K562 (cell line): Measurements from ENCODE around the gene LRRC61. TPM values are rescaled to one million over a fixed set of nuclear protein-coding genes. Genes with fewer than 3 reads are reported as not detected.

Source experiments
- CTBP1 ChIP-seq: fragments of 450-650 bp; IDR thresholded peaks from 2 replicates; pipeline ENCODE4 v1.6.1; 2016; ENCODE audit warnings: borderline replicate concordance
- ETV5 ChIP-seq: sonication (generic); formaldehyde crosslinking; IDR thresholded peaks from 2 replicates; pipeline ENCODE4 v1.4.0; 2020; ENCODE audit warnings: low read depth, mild to moderate bottlenecking, missing genetic modification reagents
- FOXA1 ChIP-seq: fragments of 450-650 bp; IDR thresholded peaks from 2 replicates; pipeline ENCODE4 v1.6.1; 2016; ENCODE audit warnings: mild to moderate bottlenecking, borderline replicate concordance
- FOXP1 ChIP-seq: sonication (generic); formaldehyde crosslinking; IDR thresholded peaks from 2 replicates; pipeline ENCODE4 v1.8.0; 2022; ENCODE audit warnings: mild to moderate bottlenecking, missing genetic modification reagents
- HDGF ChIP-seq: fragments of 450-650 bp; IDR thresholded peaks from 2 replicates; pipeline ENCODE4 v1.6.1; 2016
- KLF16 ChIP-seq: IDR thresholded peaks from 2 replicates; pipeline ENCODE4 v1.6.1; 2016; ENCODE audit warnings: antibody characterized with exemption
- L3MBTL2 ChIP-seq: fragments of 450-650 bp; IDR thresholded peaks from 2 replicates; pipeline ENCODE4 v1.6.1; 2016; ENCODE audit warnings: mild to moderate bottlenecking, moderate library complexity
- MYC ChIP-seq, 2 experiments: fragments of 250-450 bp in 1 of 2; sonication (Bioruptor Pico) in 1 of 2; IDR thresholded peaks; 2 replicates each; pipeline versions ENCODE4 v1.5.1 to v1.6.1; 2012 to 2021; ENCODE audit warnings: low read depth in 2 of 2, borderline replicate concordance in 1 of 2, improper control_type of control experiment in 1 of 2, low read length in 1 of 2, mild to moderate bottlenecking in 1 of 2, moderate library complexity in 1 of 2
- NCOA2 ChIP-seq, 2 experiments: fragments of 450-650 bp; IDR thresholded peaks; 2 replicates each; pipeline ENCODE4 v1.6.1; 2018; ENCODE audit warnings: mild to moderate bottlenecking in 2 of 2, moderate library complexity in 1 of 2; ENCODE audit not compliant: partially characterized antibody in 2 of 2
- PHB2 ChIP-seq: fragments of 450-650 bp; IDR thresholded peaks from 2 replicates; pipeline ENCODE4 v1.6.1; 2017; ENCODE audit warnings: low read depth
- PPARD ChIP-seq: fragments of 250-450 bp; sonication (Bioruptor Pico); IDR thresholded peaks from 2 replicates; pipeline ENCODE4 v1.8.0; 2022; ENCODE audit warnings: inconsistent platforms, mild to moderate bottlenecking, moderate library complexity
- PTBP1 ChIP-seq: fragments of 200-400 bp; formaldehyde crosslinking; IDR thresholded peaks from 2 replicates; pipeline ENCODE4 v1.6.1; 2017; ENCODE audit warnings: low read depth, low read length
- RBM39 ChIP-seq: fragments of 200-400 bp; formaldehyde crosslinking; optimal IDR thresholded peaks from 2 replicates; pipeline ENCODE3; 2018; ENCODE audit warnings: low read depth, low read length
- SMARCC2 ChIP-seq: fragments of 450-650 bp; IDR thresholded peaks from 2 replicates; pipeline ENCODE4 v1.6.1; 2017; ENCODE audit warnings: antibody characterized with exemption, moderate library complexity, mild to moderate bottlenecking, low read depth
- ZBTB7A ChIP-seq: IDR thresholded peaks from 2 replicates; pipeline ENCODE4 v1.6.1; 2011; ENCODE audit warnings: low read depth, mild to moderate bottlenecking, low read length, moderate library complexity, borderline replicate concordance; ENCODE audit not compliant: control insufficient read depth
- ZNF316 ChIP-seq: fragments of 450-650 bp; IDR thresholded peaks from 2 replicates; pipeline ENCODE4 v1.6.1; 2016
- ZNF699 ChIP-seq: fragments of 250-450 bp; sonication (Bioruptor Pico); IDR thresholded peaks from 2 replicates; pipeline ENCODE4 v1.8.0; 2021; ENCODE audit warnings: mild to moderate bottlenecking, moderate library complexity; ENCODE audit not compliant: insufficient replicate concordance
- ZNF785 ChIP-seq: fragments of 250-450 bp; sonication (Bioruptor Pico); IDR thresholded peaks from 2 replicates; pipeline ENCODE4 v1.4.0; 2020; ENCODE audit warnings: mild to moderate bottlenecking
- polyA plus RNA-seq, 8 experiments: library from polyadenylated mRNA; depleted of rRNA in 4 of 8; stranded (reverse) in 5 of 8; unstranded in 3 of 8; fragments of >200 nt; fragmentation: Nextera tagmentation in 2 of 8; fragmentation: Illumina TruSeq in 1 of 8; extraction: Ambion mirVana in 2 of 8; extraction: Trizol in 1 of 8; gene quantifications; 2 replicates each; pipeline versions ENCODE4 v1.2.1 to v1.2.3, GENCODE V29; 2011 to 2014; ENCODE audit warnings: inconsistent platforms in 1 of 8, missing spikeins in 1 of 8
- total RNA-seq, 7 experiments: library from RNA; depleted of rRNA in 6 of 7; stranded (reverse); fragments of >200 nt in 6 of 7; fragmentation: Illumina TruSeq in 2 of 7; extraction: Trizol in 2 of 7; gene quantifications; 2 replicates each; pipeline versions ENCODE4 v1.2.1 to v1.2.3, GENCODE V29; 2011 to 2021; ENCODE audit warnings: low replicate concordance in 1 of 7
- TF ChIP-seq, protein P1 (sequence below): fragments of 250-450 bp; sonication (Bioruptor Pico); IDR thresholded peaks from 2 replicates; pipeline ENCODE4 v1.4.0; 2020; ENCODE audit warnings: mild to moderate bottlenecking, moderate library complexity, borderline replicate concordance
- TF ChIP-seq, protein P2 (sequence below): sonication (generic); formaldehyde crosslinking; IDR thresholded peaks from 2 replicates; pipeline ENCODE4 v1.8.1; 2023; ENCODE audit warnings: mild to moderate bottlenecking, missing genetic modification reagents
- TF ChIP-seq, protein P3 (sequence below): fragments of 450-650 bp; IDR thresholded peaks from 2 replicates; pipeline ENCODE4 v1.6.1; 2017; ENCODE audit warnings: antibody characterized with exemption

LRRC61 gene
- total and polyA plus RNA-seq, 9 of the 15 experiments (the other 6 are each of a cell fraction or from before 2014, with no cell fraction given): 1.3 to 55.2 (median 35.2) TPM

DNA sequence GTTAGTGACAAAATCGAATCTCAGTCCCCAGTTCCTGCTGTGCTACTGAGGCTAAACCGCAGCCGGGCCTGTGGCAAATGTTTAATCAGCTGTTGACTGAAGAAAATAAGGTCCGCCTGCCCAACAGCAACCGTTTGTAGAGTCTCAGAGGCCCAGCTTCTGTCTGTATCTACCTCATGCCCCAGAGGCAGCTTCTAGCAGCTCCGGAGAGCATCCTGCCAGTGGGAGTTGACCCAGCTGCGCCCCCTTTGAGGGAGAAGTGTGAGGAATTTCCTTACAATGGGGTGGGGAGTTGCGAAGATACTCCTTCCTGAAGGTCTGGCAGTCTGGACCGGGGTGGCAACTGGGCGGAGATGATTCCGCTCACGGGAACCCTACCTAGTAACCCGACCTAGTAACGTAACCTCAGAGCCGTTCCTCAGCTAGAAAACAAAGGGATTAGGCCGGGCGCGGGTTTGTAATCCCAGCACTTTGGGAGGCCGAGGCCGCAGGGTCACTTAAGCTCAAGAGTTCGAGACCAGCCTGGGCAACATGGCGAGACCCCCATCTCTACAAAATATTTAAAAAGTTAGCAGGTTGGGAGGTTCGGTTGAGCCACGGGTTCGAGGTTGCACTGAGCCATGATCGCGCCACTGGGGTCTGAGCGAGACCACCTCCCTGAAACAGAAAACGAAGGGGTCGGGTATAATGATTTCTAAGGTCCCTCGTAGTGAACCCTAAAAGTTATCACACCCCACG, 55.1 kb downstream of the LRRC61 start (continued):
- TF ChIP-seq CTBP1: peak; percentile 73; the same call in 1 of the 2 replicates
- 0 out of 2 replicates have a peak, but pooled peaks have one; percentile 40 for TF ChIP-seq SMARCC2
- TF ChIP-seq, protein P1, sequence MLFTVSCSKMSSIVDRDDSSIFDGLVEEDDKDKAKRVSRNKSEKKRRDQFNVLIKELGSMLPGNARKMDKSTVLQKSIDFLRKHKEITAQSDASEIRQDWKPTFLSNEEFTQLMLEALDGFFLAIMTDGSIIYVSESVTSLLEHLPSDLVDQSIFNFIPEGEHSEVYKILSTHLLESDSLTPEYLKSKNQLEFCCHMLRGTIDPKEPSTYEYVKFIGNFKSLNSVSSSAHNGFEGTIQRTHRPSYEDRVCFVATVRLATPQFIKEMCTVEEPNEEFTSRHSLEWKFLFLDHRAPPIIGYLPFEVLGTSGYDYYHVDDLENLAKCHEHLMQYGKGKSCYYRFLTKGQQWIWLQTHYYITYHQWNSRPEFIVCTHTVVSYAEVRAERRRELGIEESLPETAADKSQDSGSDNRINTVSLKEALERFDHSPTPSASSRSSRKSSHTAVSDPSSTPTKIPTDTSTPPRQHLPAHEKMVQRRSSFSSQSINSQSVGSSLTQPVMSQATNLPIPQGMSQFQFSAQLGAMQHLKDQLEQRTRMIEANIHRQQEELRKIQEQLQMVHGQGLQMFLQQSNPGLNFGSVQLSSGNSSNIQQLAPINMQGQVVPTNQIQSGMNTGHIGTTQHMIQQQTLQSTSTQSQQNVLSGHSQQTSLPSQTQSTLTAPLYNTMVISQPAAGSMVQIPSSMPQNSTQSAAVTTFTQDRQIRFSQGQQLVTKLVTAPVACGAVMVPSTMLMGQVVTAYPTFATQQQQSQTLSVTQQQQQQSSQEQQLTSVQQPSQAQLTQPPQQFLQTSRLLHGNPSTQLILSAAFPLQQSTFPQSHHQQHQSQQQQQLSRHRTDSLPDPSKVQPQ (CRISPR knock-in tag): no peak
- TF ChIP-seq ZNF316: no peak
- TF ChIP-seq ZNF699: no peak
- peak; percentile 54; the same call in 1 of the 2 replicates for TF ChIP-seq ETV5 (CRISPR knock-in tag)
- no peak for TF ChIP-seq ZNF785 (CRISPR knock-in tag)
- TF ChIP-seq, protein P2, sequence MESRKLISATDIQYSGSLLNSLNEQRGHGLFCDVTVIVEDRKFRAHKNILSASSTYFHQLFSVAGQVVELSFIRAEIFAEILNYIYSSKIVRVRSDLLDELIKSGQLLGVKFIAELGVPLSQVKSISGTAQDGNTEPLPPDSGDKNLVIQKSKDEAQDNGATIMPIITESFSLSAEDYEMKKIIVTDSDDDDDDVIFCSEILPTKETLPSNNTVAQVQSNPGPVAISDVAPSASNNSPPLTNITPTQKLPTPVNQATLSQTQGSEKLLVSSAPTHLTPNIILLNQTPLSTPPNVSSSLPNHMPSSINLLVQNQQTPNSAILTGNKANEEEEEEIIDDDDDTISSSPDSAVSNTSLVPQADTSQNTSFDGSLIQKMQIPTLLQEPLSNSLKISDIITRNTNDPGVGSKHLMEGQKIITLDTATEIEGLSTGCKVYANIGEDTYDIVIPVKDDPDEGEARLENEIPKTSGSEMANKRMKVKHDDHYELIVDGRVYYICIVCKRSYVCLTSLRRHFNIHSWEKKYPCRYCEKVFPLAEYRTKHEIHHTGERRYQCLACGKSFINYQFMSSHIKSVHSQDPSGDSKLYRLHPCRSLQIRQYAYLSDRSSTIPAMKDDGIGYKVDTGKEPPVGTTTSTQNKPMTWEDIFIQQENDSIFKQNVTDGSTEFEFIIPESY: no peak
- no peak for TF ChIP-seq MYC (IDR thresholded peaks at IDR 0.05; ENCODE audit: low read depth, low read length)
- peak; percentile 92; the same call in 1 of the 2 replicates for TF ChIP-seq MYC (CRISPR knock-in tag; IDR thresholded peaks at IDR 0.05; ENCODE audit: borderline replicate concordance, low read depth)
- TF ChIP-seq PPARD (CRISPR knock-in tag): no peak
- TF ChIP-seq ZBTB7A: peak; percentile 45; the same call in 1 of the 2 replicates
- TF ChIP-seq RBM39: no peak
- TF ChIP-seq, protein P3, sequence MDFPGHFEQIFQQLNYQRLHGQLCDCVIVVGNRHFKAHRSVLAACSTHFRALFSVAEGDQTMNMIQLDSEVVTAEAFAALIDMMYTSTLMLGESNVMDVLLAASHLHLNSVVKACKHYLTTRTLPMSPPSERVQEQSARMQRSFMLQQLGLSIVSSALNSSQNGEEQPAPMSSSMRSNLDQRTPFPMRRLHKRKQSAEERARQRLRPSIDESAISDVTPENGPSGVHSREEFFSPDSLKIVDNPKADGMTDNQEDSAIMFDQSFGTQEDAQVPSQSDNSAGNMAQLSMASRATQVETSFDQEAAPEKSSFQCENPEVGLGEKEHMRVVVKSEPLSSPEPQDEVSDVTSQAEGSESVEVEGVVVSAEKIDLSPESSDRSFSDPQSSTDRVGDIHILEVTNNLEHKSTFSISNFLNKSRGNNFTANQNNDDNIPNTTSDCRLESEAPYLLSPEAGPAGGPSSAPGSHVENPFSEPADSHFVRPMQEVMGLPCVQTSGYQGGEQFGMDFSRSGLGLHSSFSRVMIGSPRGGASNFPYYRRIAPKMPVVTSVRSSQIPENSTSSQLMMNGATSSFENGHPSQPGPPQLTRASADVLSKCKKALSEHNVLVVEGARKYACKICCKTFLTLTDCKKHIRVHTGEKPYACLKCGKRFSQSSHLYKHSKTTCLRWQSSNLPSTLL: no peak
- TF ChIP-seq FOXP1 (CRISPR knock-in tag): peak; percentile 31; the same call in 1 of the 2 replicates
- no peak for TF ChIP-seq NCOA2 (IDR thresholded peaks at IDR 0.05; ENCODE audit: partially characterized antibody in 2 of 2)
- no peak for TF ChIP-seq KLF16
- TF ChIP-seq PTBP1: no peak
- TF ChIP-seq PHB2: no peak
- TF ChIP-seq FOXA1: no peak
- 0 out of 2 replicates have a peak, but pooled peaks have one; percentile 40 for TF ChIP-seq HDGF
- TF ChIP-seq L3MBTL2: no peak
